K562 (cell line): ENCODE measurements around the gene DDIT4L. TPM values are rescaled to one million over a fixed set of nuclear protein-coding genes. Genes with fewer than 3 reads are reported as not detected.

Experiments
- ATAC-seq: fragments of 200-7000 bp; cut with Tn5 transposase; 3 replicates; pipeline ENCODE4 v1.9.1; 2020; ENCODE audit warnings: moderate library complexity
- BruUV-seq: library from RNA; stranded (reverse); fragments of 400-500 nt; replicated peaks from 2 replicates; lab custom pipeline; 2021; lab: Mats Ljungman, UMichigan
- CTCF ChIA-PET: fragments of 300-600 bp; formaldehyde crosslinking; extraction: SDS; loops from one replicate; lab custom pipeline; 2021; ENCODE audit warnings: low intra/inter-chr PET ratio; lab: Yijun Ruan, JAX
- POLR2A ChIA-PET: fragments of 300-600, 350-650 bp; sonication (Branson Sonifier 250); formaldehyde crosslinking; extraction: SDS; loops from one replicate; lab custom pipeline; 2021; ENCODE audit warnings: antibody characterized with exemption, inconsistent platforms; lab: Yijun Ruan, JAX
- DNase-seq, 4 experiments: peaks; one replicate each; pipeline versions ENCODE4 v3.0.0 to v3.0.0-alpha.2; 2011 to 2018; ENCODE audit warnings: low spot score in 3 of 4, mixed read lengths in 3 of 4; ENCODE audit errors: extremely low read depth in 1 of 4
- FAIRE-seq: peaks from 2 replicates; lab custom pipeline; 2011; peaks lifted over from hg19 to GRCh38; lab: Jason Lieb, UNC
- H2AFZ ChIP-seq: 2 replicates; pipeline ENCODE4 v1.6.0; 2011; ENCODE audit warnings: low read depth, low read length, control low read depth, inconsistent platforms
- H3K27ac ChIP-seq: fragments of 200-600 bp; 3 replicates; pipeline ENCODE4 v1.8.0; 2011; ENCODE audit warnings: low read depth, mild to moderate bottlenecking, control low read depth, inconsistent platforms, low read length, moderate library complexity, mixed read lengths; ENCODE audit errors: extremely low read depth
- H3K27me3 ChIP-seq, 2 experiments: fragments of 300-600 bp in 1 of 2; 2 replicates in 1 of 2; 3 replicates in 1 of 2; pipeline versions ENCODE4 v1.6.0 to v1.8.0; 2011; ENCODE audit warnings: inconsistent platforms in 2 of 2, low read length in 2 of 2, mild to moderate bottlenecking in 1 of 2, mixed read lengths in 1 of 2, moderate library complexity in 1 of 2; ENCODE audit not compliant: control insufficient read depth in 2 of 2, insufficient read depth in 2 of 2
- H3K36me3 ChIP-seq: fragments of 300-600 bp; 3 replicates; pipeline ENCODE4 v1.8.0; 2011; ENCODE audit warnings: mild to moderate bottlenecking, low read length, inconsistent platforms; ENCODE audit not compliant: control insufficient read depth, insufficient read depth
- H3K4me1 ChIP-seq, 2 experiments: fragments of 200-600 bp in 1 of 2; replicated peaks in 1 of 2; 2 replicates in 1 of 2; 3 replicates in 1 of 2; pipeline versions ENCODE4 v1.5.1 to v1.8.0; 2011; ENCODE audit warnings: inconsistent platforms in 2 of 2, low read length in 2 of 2, mild to moderate bottlenecking in 1 of 2, mixed read lengths in 1 of 2, moderate library complexity in 1 of 2; ENCODE audit not compliant: control insufficient read depth in 2 of 2, insufficient read depth in 2 of 2
- H3K4me2 ChIP-seq: 2 replicates; pipeline ENCODE4 v1.6.1; 2011; ENCODE audit warnings: low read length, control low read depth, inconsistent platforms, mixed read lengths; ENCODE audit not compliant: insufficient read depth
- H3K4me3 ChIP-seq: fragments of 200-600 bp; sonication (generic), shearing (Covaris generic); 2 replicates; pipeline ENCODE4 v1.5.1; 2016; ENCODE audit warnings: control low read depth, inconsistent platforms
- H3K79me2 ChIP-seq: fragments of 200-600 bp; 3 replicates; pipeline ENCODE4 v1.8.0; 2011; ENCODE audit warnings: low read length, inconsistent platforms; ENCODE audit not compliant: control insufficient read depth, insufficient read depth
- H3K9ac ChIP-seq, 2 experiments: 2 replicates each; pipeline versions ENCODE4 v1.6.0 to v1.6.1; 2011; ENCODE audit warnings: low read depth in 2 of 2, low read length in 2 of 2, control low read depth in 1 of 2, inconsistent platforms in 1 of 2, mild to moderate bottlenecking in 1 of 2, mixed read lengths in 1 of 2; ENCODE audit not compliant: insufficient read depth in 1 of 2
- H3K9me1 ChIP-seq: one replicate; pipeline ENCODE4 v1.6.0; 2011; ENCODE audit warnings: inconsistent platforms, mild to moderate bottlenecking, low read length, moderate library complexity; ENCODE audit not compliant: control insufficient read depth, insufficient read depth
- H3K9me3 ChIP-seq: replicated peaks from 2 replicates; pipeline ENCODE4 v1.5.1; 2011; ENCODE audit warnings: low read depth, low read length, inconsistent platforms; ENCODE audit not compliant: control insufficient read depth, insufficient read depth
- H4K20me1 ChIP-seq: replicated peaks from 2 replicates; pipeline ENCODE4 v1.6.1; 2011; ENCODE audit warnings: low read length, inconsistent platforms, mixed read lengths; ENCODE audit not compliant: control insufficient read depth, insufficient read depth
- CLOCK ChIP-seq: fragments of 250-450 bp; sonication (Bioruptor Pico); IDR thresholded peaks from 2 replicates; pipeline ENCODE4 v1.4.0; 2020; ENCODE audit warnings: mild to moderate bottlenecking, moderate library complexity, borderline replicate concordance
- EP300 ChIP-seq: IDR thresholded peaks from 2 replicates; pipeline ENCODE4 v1.6.1; 2012; ENCODE audit warnings: low read length, improper control_type of control experiment
- ESRRB ChIP-seq: fragments of 250-450 bp; sonication (Bioruptor Pico); IDR thresholded peaks from 2 replicates; pipeline ENCODE4 v1.5.0; 2020; ENCODE audit warnings: mild to moderate bottlenecking, moderate library complexity, borderline replicate concordance
- EZH2 ChIP-seq: IDR thresholded peaks from 2 replicates; pipeline ENCODE4 v1.6.1; 2012; ENCODE audit warnings: low read depth, mild to moderate bottlenecking, inconsistent platforms, low read length, borderline replicate concordance
- JUNB ChIP-seq: fragments of 450-650 bp; formaldehyde crosslinking; conservative IDR thresholded peaks from 2 replicates; pipeline ENCODE4 v1.4.0; 2020; ENCODE audit warnings: mild to moderate bottlenecking
- MAFK ChIP-seq: IDR thresholded peaks from 2 replicates; pipeline ENCODE4 v1.6.1; 2011; ENCODE audit warnings: low read length, improper control_type of control experiment
- MTA3 ChIP-seq: fragments of 450-650 bp; formaldehyde crosslinking; IDR thresholded peaks from 2 replicates; pipeline ENCODE4 v1.6.1; 2017; ENCODE audit warnings: mild to moderate bottlenecking, borderline replicate concordance
- PHB ChIP-seq: fragments of 250-450 bp; sonication (Bioruptor Pico); IDR thresholded peaks from 2 replicates; pipeline ENCODE4 v1.5.0; 2021
- PHF21A ChIP-seq: fragments of 450-650 bp; IDR thresholded peaks from 2 replicates; pipeline ENCODE4 v1.6.1; 2017; ENCODE audit warnings: low read depth, borderline replicate concordance
- RFX5 ChIP-seq: IDR thresholded peaks from 2 replicates; pipeline ENCODE4 v1.6.1; 2011; ENCODE audit warnings: low read depth, mild to moderate bottlenecking, improper control_type of control experiment, low read length
- TCF7 ChIP-seq: sonication (generic); IDR thresholded peaks from 2 replicates; pipeline ENCODE4 v1.6.1; 2016; ENCODE audit warnings: antibody characterized with exemption, borderline replicate concordance
- ZBTB17 ChIP-seq: fragments of 450-650 bp; formaldehyde crosslinking; IDR thresholded peaks from 2 replicates; pipeline ENCODE4 v1.4.0; 2020; ENCODE audit warnings: mild to moderate bottlenecking
- ZEB2 ChIP-seq: fragments of 450-650 bp; IDR thresholded peaks from 2 replicates; pipeline ENCODE4 v1.6.1; 2016
- ZNF134 ChIP-seq: fragments of 250-450 bp; sonication (Bioruptor Pico); conservative IDR thresholded peaks from 2 replicates; pipeline ENCODE4 v1.4.0; 2020
- ZNF76 ChIP-seq: fragments of 250-450 bp; sonication (Bioruptor Pico); IDR thresholded peaks from 2 replicates; pipeline ENCODE4 v1.4.0; 2020; ENCODE audit warnings: mild to moderate bottlenecking, moderate library complexity, borderline replicate concordance
- ZNF780A ChIP-seq: fragments of 250-450 bp; sonication (Bioruptor Pico); IDR thresholded peaks from 2 replicates; pipeline ENCODE4 v1.5.0; 2021; ENCODE audit warnings: mild to moderate bottlenecking
- WGBS: fragments of 100-300 bp; shearing (Covaris generic); methylation state at CpG from one replicate; pipeline ENCODE4 v1.1.6; 2016; ENCODE audit warnings: low coverage, mixed read lengths; ENCODE audit not compliant: insufficient coverage; ENCODE audit errors: missing lambda C conversion rate; 5-methylcytosine and 5-hydroxymethylcytosine counted together
- in situ Hi-C: fragments of 300-500 bp; cut with MboI; formaldehyde crosslinking; loops from 4 replicates; pipeline ENCODE4 v1.15.0; 2018; ENCODE audit warnings: inconsistent platforms, mixed read lengths
- intact Hi-C: fragments of 100-400 bp; cut with micrococcal nuclease; formaldehyde crosslinking; loops from 2 replicates; pipeline ENCODE4 v1.14.2; 2022
- polyA plus RNA-seq, 8 experiments: library from polyadenylated mRNA; depleted of rRNA in 4 of 8; stranded (reverse) in 5 of 8; unstranded in 3 of 8; fragments of >200 nt; fragmentation: Nextera tagmentation in 2 of 8; fragmentation: Illumina TruSeq in 1 of 8; extraction: Ambion mirVana in 2 of 8; extraction: Trizol in 1 of 8; gene quantifications; 2 replicates each; pipeline versions ENCODE4 v1.2.1 to v1.2.3, GENCODE V29; 2011 to 2014; ENCODE audit warnings: inconsistent platforms in 1 of 8, missing spikeins in 1 of 8
- total RNA-seq, 7 experiments: library from RNA; depleted of rRNA in 6 of 7; stranded (reverse); fragments of >200 nt in 6 of 7; fragmentation: Illumina TruSeq in 2 of 7; extraction: Trizol in 2 of 7; gene quantifications; 2 replicates each; pipeline versions ENCODE4 v1.2.1 to v1.2.3, GENCODE V29; 2011 to 2021; ENCODE audit warnings: low replicate concordance in 1 of 7
- TF ChIP-seq, protein P1 (sequence below): fragments of 250-450 bp; sonication (Bioruptor Pico); IDR thresholded peaks from 2 replicates; pipeline ENCODE4 v1.4.0; 2020; ENCODE audit warnings: mild to moderate bottlenecking

Gene DDIT4L
- total and polyA plus RNA-seq, 9 of the 15 experiments (the other 6 are each of a cell fraction or from before 2014, with no cell fraction given) = not detected

GRCh38 chr4:100147684-100148083, 42.6 kb downstream of the DDIT4L start:
- TF ChIP-seq MAFK (no peak), ZNF76 (CRISPR knock-in tag) (no peak), ESRRB (CRISPR knock-in tag) (no peak), MTA3 (no peak), PHF21A (no peak), RFX5 (no peak), PHB (CRISPR knock-in tag) (no peak), ZNF134 (CRISPR knock-in tag) (no peak), EP300 (no peak), JUNB (CRISPR knock-in tag) (no peak), TCF7 (no peak), ZNF780A (CRISPR knock-in tag) (no peak), ZEB2 (no peak), ZBTB17 (CRISPR knock-in tag) (no peak), CLOCK (CRISPR knock-in tag) (no peak), EZH2 (no peak)
- TF ChIP-seq, protein P1, sequence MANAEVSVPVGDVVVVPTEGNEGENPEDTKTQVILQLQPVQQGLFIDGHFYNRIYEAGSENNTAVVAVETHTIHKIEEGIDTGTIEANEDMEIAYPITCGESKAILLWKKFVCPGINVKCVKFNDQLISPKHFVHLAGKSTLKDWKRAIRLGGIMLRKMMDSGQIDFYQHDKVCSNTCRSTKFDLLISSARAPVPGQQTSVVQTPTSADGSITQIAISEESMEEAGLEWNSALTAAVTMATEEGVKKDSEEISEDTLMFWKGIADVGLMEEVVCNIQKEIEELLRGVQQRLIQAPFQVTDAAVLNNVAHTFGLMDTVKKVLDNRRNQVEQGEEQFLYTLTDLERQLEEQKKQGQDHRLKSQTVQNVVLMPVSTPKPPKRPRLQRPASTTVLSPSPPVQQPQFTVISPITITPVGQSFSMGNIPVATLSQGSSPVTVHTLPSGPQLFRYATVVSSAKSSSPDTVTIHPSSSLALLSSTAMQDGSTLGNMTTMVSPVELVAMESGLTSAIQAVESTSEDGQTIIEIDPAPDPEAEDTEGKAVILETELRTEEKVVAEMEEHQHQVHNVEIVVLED (CRISPR knock-in tag) = no peak
- whole genome bisulfite sequencing = 7% methylated on average over 1 of the region's 1 CpG
- no peak overlapping the region for H3K4me2 ChIP-seq
- ATAC-seq = no peak
- H3K4me1 ChIP-seq = no peaks in the 10 kb centered on the region
- H3K9me3 ChIP-seq = no peaks in the 10 kb centered on the region
- DNase-seq = no peak
- H3K27me3 ChIP-seq = no peaks in the 10 kb centered on the region
- H3K36me3 ChIP-seq = no peaks in the 10 kb centered on the region
- H3K9ac ChIP-seq = no peak overlapping the region
- intact Hi-C loops = no loop called here
- no peaks in the 10 kb centered on the region for H4K20me1 ChIP-seq
- in situ Hi-C loops = no loop called here
- H3K4me3 ChIP-seq = no peak overlapping the region
- no TSS peak for BruUV-seq
- POLR2A ChIA-PET = no interaction called here
- H3K79me2 ChIP-seq = no peaks in the 10 kb centered on the region
- no peak for FAIRE-seq
- no peak overlapping the region for H3K27ac ChIP-seq
- CTCF ChIA-PET = no interaction called here
- no peak overlapping the region for H2AFZ ChIP-seq
- no peaks in the 10 kb centered on the region for H3K9me1 ChIP-seq
